Activated CD4-positive, alpha-beta memory T cell treated with anti-CD3 and anti-CD28 coated beads, Interleukin-2, amount 10 ng/mL, durations not matched to agents 7 days and 5 days (primary cell): ENCODE data around the gene CLMP. TPM values are rescaled to one million over a fixed set of nuclear protein-coding genes. Genes with fewer than 3 reads are reported as not detected.
"Not testable (repeated sequence)": the region's sequence is repeated elsewhere in the genome, so short reads cannot be mapped to it uniquely, and the experiment has no call there.

Experiments
- CTCF ChIA-PET: fragments of 350-600 bp; sonication (Branson Sonifier 250); formaldehyde crosslinking; loops from one replicate; lab custom pipeline; 2021; ENCODE audit warnings: antibody characterized with exemption, inconsistent platforms; lab: Charles Lee
- POLR2A ChIA-PET: fragments of 350-600 bp; sonication (Branson Sonifier 250); formaldehyde crosslinking; loops from one replicate; lab custom pipeline; 2021; ENCODE audit warnings: antibody characterized with exemption; lab: Charles Lee
- DNase-seq: peaks from one replicate; pipeline ENCODE4 v3.0.0-alpha.2; 2020
- H3K27ac Mint-ChIP-seq: one replicate; pipeline ENCODE4 v1.8.0; 2021; ENCODE audit warnings: mild to moderate bottlenecking, mixed read lengths
- H3K27me3 Mint-ChIP-seq: one replicate; pipeline ENCODE4 v1.8.0; 2021; ENCODE audit warnings: mixed read lengths
- H3K36me3 Mint-ChIP-seq: one replicate; pipeline ENCODE4 v1.8.0; 2021; ENCODE audit warnings: low read depth, mixed read lengths
- H3K4me1 Mint-ChIP-seq: one replicate; pipeline ENCODE4 v1.8.0; 2021; ENCODE audit warnings: mixed read lengths
- H3K4me3 Mint-ChIP-seq: one replicate; pipeline ENCODE4 v1.8.0; 2021; ENCODE audit warnings: mild to moderate bottlenecking, mixed read lengths
- H3K9me3 Mint-ChIP-seq: one replicate; pipeline ENCODE4 v1.8.0; 2021; ENCODE audit warnings: mixed read lengths
- total RNA-seq, 2 experiments: library from RNA; stranded (reverse); gene quantifications; one replicate each; pipeline ENCODE4 v1.2.3, GENCODE V29; 2021

Gene CLMP
- total RNA-seq, 2 experiments from 2014 or later, result 0.75 to 0.81 TPM

- Mint-ChIP-seq H3K9me3 (no peaks in the 10 kb centered on the region), H3K27ac (no peak overlapping the region), H3K4me3 (no peak overlapping the region), H3K4me1 (no peaks in the 10 kb centered on the region), H3K36me3 (no peaks in the 10 kb centered on the region), H3K27me3 (peaks cover 2% of the 10 kb centered on the region)
- CTCF ChIA-PET, result no interaction called here
- POLR2A ChIA-PET, result no interaction called here
- no peak for DNase-seq
Observed at GRCh38 chr11:123169821-123170220, 25.2 kb downstream of the CLMP start.

- no peak overlapping the region for H3K27ac Mint-ChIP-seq
- POLR2A ChIA-PET, result no interaction called here
- H3K36me3 Mint-ChIP-seq, result no peaks in the 10 kb centered on the region
- H3K4me3 Mint-ChIP-seq, result no peak overlapping the region
- no peaks in the 10 kb centered on the region for H3K9me3 Mint-ChIP-seq
- DNase-seq, result no peak
- no peaks in the 10 kb centered on the region for H3K4me1 Mint-ChIP-seq
- H3K27me3 Mint-ChIP-seq, result peaks cover 2% of the 10 kb centered on the region
- CTCF ChIA-PET, result no interaction called here
Observed at GRCh38 chr11:123168955-123169484, 26.0 kb downstream of the CLMP start.

- no peaks in the 10 kb centered on the region for H3K9me3 Mint-ChIP-seq
- ChIA-PET POLR2A (no interaction called here), CTCF (interaction anchor here (1.2 kb wide), 1 partner anchor 79 kb away, joined by 6 read pairs; no protein-coding TSS in a partner anchor)
- H3K36me3 Mint-ChIP-seq, result no peaks in the 10 kb centered on the region
- H3K27ac Mint-ChIP-seq, result no peak overlapping the region
- peaks cover 2% of the 10 kb centered on the region for H3K27me3 Mint-ChIP-seq
- no peak for DNase-seq
- H3K4me3 Mint-ChIP-seq, result no peak overlapping the region
- H3K4me1 Mint-ChIP-seq, result no peaks in the 10 kb centered on the region
Observed at GRCh38 chr11:123168241-123168640, 26.8 kb downstream of the CLMP start.

- Mint-ChIP-seq H3K9me3 (no peaks in the 10 kb centered on the region), H3K27ac (no peak overlapping the region), H3K4me1 (no peaks in the 10 kb centered on the region), H3K36me3 (no peaks in the 10 kb centered on the region), H3K27me3 (peaks cover 2% of the 10 kb centered on the region), H3K4me3 (no peak overlapping the region)
- DNase-seq, result peak; percentile 30
- POLR2A ChIA-PET, result no interaction called here
- CTCF ChIA-PET, result interaction anchor here (0.6 to 5.5 kb wide), 4 partner anchors 10 to 106 kb away, joined by 3 to 43 read pairs (median 3); no protein-coding TSS in a partner anchor
Observed at GRCh38 chr11:123166071-123166559, 28.9 kb downstream of the CLMP start.

- Mint-ChIP-seq H3K27me3 (peaks cover 2% of the 10 kb centered on the region), H3K4me1 (no peaks in the 10 kb centered on the region), H3K9me3 (no peaks in the 10 kb centered on the region), H3K36me3 (no peaks in the 10 kb centered on the region), H3K27ac (no peak overlapping the region), H3K4me3 (no peak overlapping the region)
- DNase-seq, result no peak
- ChIA-PET CTCF (interaction anchor here (0.6 to 5.5 kb wide), 6 partner anchors 8 to 96 kb away, joined by 3 to 43 read pairs (median 6); no protein-coding TSS in a partner anchor), POLR2A (no interaction called here)
Observed at GRCh38 chr11:123164732-123165450, 30.2 kb downstream of the CLMP start.

- H3K9me3 Mint-ChIP-seq, result no peaks in the 10 kb centered on the region
- H3K36me3 Mint-ChIP-seq, result no peaks in the 10 kb centered on the region
- H3K27ac Mint-ChIP-seq, result no peak overlapping the region
- no peak overlapping the region for H3K4me3 Mint-ChIP-seq
- peaks cover 9% of the 10 kb centered on the region for H3K4me1 Mint-ChIP-seq
- no peak for DNase-seq
- ChIA-PET POLR2A (no interaction called here), CTCF (interaction anchor here (0.6 to 5.5 kb wide), 4 partner anchors 10 to 100 kb away, joined by 3 to 43 read pairs (median 10); no protein-coding TSS in a partner anchor)
- peaks cover 2% of the 10 kb centered on the region for H3K27me3 Mint-ChIP-seq
Observed at GRCh38 chr11:123163621-123164020, 31.4 kb downstream of the CLMP start.

GRCh38 chr11:123161376-123162030 lies 33.5 kb downstream of the CLMP start:
- no peak for DNase-seq
- ChIA-PET CTCF (interaction anchor here (1.4 to 5.5 kb wide), 2 partner anchors 8 to 84 kb away, joined by 4 to 43 read pairs; no protein-coding TSS in a partner anchor), POLR2A (interaction anchor here (0.6 to 1.4 kb wide), 2 partner anchors 57 to 189 kb away, joined by 3 read pairs; no protein-coding TSS in a partner anchor)
- Mint-ChIP-seq H3K4me3 (no peak overlapping the region), H3K27ac (no peak overlapping the region), H3K27me3 (no peaks in the 10 kb centered on the region), H3K4me1 (peaks cover 9% of the 10 kb centered on the region), H3K9me3 (no peaks in the 10 kb centered on the region), H3K36me3 (no peaks in the 10 kb centered on the region)

- Mint-ChIP-seq H3K27me3 (peaks cover 5% of the 10 kb centered on the region), H3K36me3 (no peaks in the 10 kb centered on the region), H3K4me3 (no peak overlapping the region), H3K9me3 (no peaks in the 10 kb centered on the region), H3K4me1 (peaks cover 9% of the 10 kb centered on the region), H3K27ac (no peak overlapping the region)
- ChIA-PET POLR2A (no interaction called here), CTCF (no interaction called here)
- DNase-seq, result no peak
Observed at GRCh38 chr11:123159183-123159857, 35.7 kb downstream of the CLMP start.

GRCh38 chr11:123158033-123159003 lies 36.7 kb downstream of the CLMP start:
- no peaks in the 10 kb centered on the region for H3K36me3 Mint-ChIP-seq
- DNase-seq, result no peak
- peaks cover 6% of the 10 kb centered on the region for H3K27me3 Mint-ChIP-seq
- H3K4me1 Mint-ChIP-seq, result peaks cover 9% of the 10 kb centered on the region
- H3K27ac Mint-ChIP-seq, result no peak overlapping the region
- no peak overlapping the region for H3K4me3 Mint-ChIP-seq
- CTCF ChIA-PET, result no interaction called here
- no peaks in the 10 kb centered on the region for H3K9me3 Mint-ChIP-seq
- POLR2A ChIA-PET, result no interaction called here

- H3K27me3 Mint-ChIP-seq, result peaks cover 15% of the 10 kb centered on the region
- POLR2A ChIA-PET, result no interaction called here
Observed at GRCh38 chr11:123152951-123153350, 42.1 kb downstream of the CLMP start.

GRCh38 chr11:123152346-123152745 lies 42.7 kb downstream of the CLMP start:
- H3K27ac Mint-ChIP-seq, POLR2A ChIA-PET, H3K4me1 Mint-ChIP-seq, H3K36me3 Mint-ChIP-seq, H3K4me3 Mint-ChIP-seq, DNase-seq, H3K9me3 Mint-ChIP-seq: not testable (repeated sequence)
- CTCF ChIA-PET, result interaction anchor here (1.2 kb wide), 1 partner anchor 95 kb away, joined by 7 read pairs; no protein-coding TSS in a partner anchor
- peaks cover 19% of the 10 kb centered on the region for H3K27me3 Mint-ChIP-seq

More at GRCh38 chr11:123152951-123153350, 42.1 kb downstream of the CLMP start:
- no peak overlapping the region for H3K4me3 Mint-ChIP-seq
- no peak for DNase-seq
- no peaks in the 10 kb centered on the region for H3K36me3 Mint-ChIP-seq
- no peak overlapping the region for H3K27ac Mint-ChIP-seq
- no peaks in the 10 kb centered on the region for H3K9me3 Mint-ChIP-seq
- CTCF ChIA-PET, result interaction anchor here (0.8 to 1.2 kb wide), 2 partner anchors 9 to 94 kb away, joined by 4 to 7 read pairs; no protein-coding TSS in a partner anchor
- H3K4me1 Mint-ChIP-seq, result no peaks in the 10 kb centered on the region
